H1 (cell line): ENCODE measurements around the gene KRT35. TPM values are rescaled to one million over a fixed set of nuclear protein-coding genes. Genes with fewer than 3 reads are reported as not detected.

Source experiments
- BCL11A ChIP-seq, 2 experiments: IDR thresholded peaks; one replicate each; pipeline ENCODE4 v1.6.1; 2011; ENCODE audit warnings: low read depth in 2 of 2, low read length in 2 of 2, mild to moderate bottlenecking in 2 of 2
- CHD1 ChIP-seq: IDR thresholded peaks from 2 replicates; pipeline ENCODE4 v1.6.1; 2012; ENCODE audit warnings: low read depth, low read length, improper control_type of control experiment
- CREB1 ChIP-seq: IDR thresholded peaks from 2 replicates; pipeline ENCODE4 v1.6.1; 2012; ENCODE audit warnings: inconsistent platforms
- FOSL1 ChIP-seq: IDR thresholded peaks from 2 replicates; pipeline ENCODE4 v1.6.1; 2011; ENCODE audit warnings: mild to moderate bottlenecking, low read depth, low read length, moderate library complexity; ENCODE audit not compliant: insufficient read depth
- KDM1A ChIP-seq: fragments of 200-600, 300-600 bp; sonication (generic); IDR thresholded peaks from 2 replicates; pipeline ENCODE4 v1.7.1; 2016; ENCODE audit warnings: mild to moderate bottlenecking, low read length, borderline replicate concordance
- NRF1 ChIP-seq: IDR thresholded peaks from 2 replicates; pipeline ENCODE4 v1.6.1; 2011; ENCODE audit warnings: mild to moderate bottlenecking, low read depth, low read length, improper control_type of control experiment
- POLR2A ChIP-seq, 2 experiments: IDR thresholded peaks; 1 replicate in 1 of 2; 2 replicates in 1 of 2; pipeline ENCODE4 v1.6.1; 2011; ENCODE audit warnings: low read depth in 2 of 2, low read length in 2 of 2, mild to moderate bottlenecking in 2 of 2; ENCODE audit errors: control extremely low read depth in 1 of 2
- POLR2AphosphoS5 ChIP-seq: IDR thresholded peaks from 2 replicates; pipeline ENCODE4 v1.6.1; 2011; ENCODE audit warnings: low read depth, low read length
- RAD21 ChIP-seq, 2 experiments: IDR thresholded peaks in 1 of 2; conservative IDR thresholded peaks in 1 of 2; 2 replicates each; pipeline ENCODE4 v1.6.1; 2011; ENCODE audit warnings: low read depth in 2 of 2, low read length in 2 of 2, improper control_type of control experiment in 1 of 2, inconsistent platforms in 1 of 2, mild to moderate bottlenecking in 1 of 2, moderate library complexity in 1 of 2
- RNF2 ChIP-seq: fragments of 200-900, 300-1000 bp; sonication (generic); IDR thresholded peaks from 2 replicates; pipeline ENCODE4 v1.7.1; 2016; ENCODE audit warnings: borderline replicate concordance, low read depth, mild to moderate bottlenecking, antibody characterized with exemption, low read length; ENCODE audit not compliant: poor library complexity, severe bottlenecking; ENCODE audit errors: missing control alignments
- SIN3A ChIP-seq, 2 experiments: IDR thresholded peaks in 1 of 2; conservative IDR thresholded peaks in 1 of 2; 2 replicates each; pipeline ENCODE4 v1.6.1; 2011 to 2012; ENCODE audit warnings: low read length in 2 of 2, improper control_type of control experiment in 1 of 2, low read depth in 1 of 2, mild to moderate bottlenecking in 1 of 2
- SP1 ChIP-seq: IDR thresholded peaks from 2 replicates; pipeline ENCODE4 v1.6.1; 2011; ENCODE audit warnings: low read depth, low read length
- SRF ChIP-seq: IDR thresholded peaks from 2 replicates; pipeline ENCODE4 v1.6.1; 2011; ENCODE audit warnings: mild to moderate bottlenecking, low read depth, low read length, moderate library complexity
- TEAD4 ChIP-seq: IDR thresholded peaks from 2 replicates; pipeline ENCODE4 v1.6.1; 2012; ENCODE audit warnings: low read depth, low read length, inconsistent platforms, mixed read lengths
- USF2 ChIP-seq: IDR thresholded peaks from 2 replicates; pipeline ENCODE4 v1.6.1; 2011; ENCODE audit warnings: low read length, improper control_type of control experiment
- polyA plus RNA-seq, 7 experiments: library from polyadenylated mRNA; depleted of rRNA in 3 of 7; stranded (reverse) in 5 of 7; unstranded in 2 of 7; fragments of >200 nt in 5 of 7; fragments of 200-250 nt in 2 of 7; gene quantifications; 1 replicate in 5 of 7; 2 replicates in 1 of 7; 4 replicates in 1 of 7; pipeline versions ENCODE4 v1.2.1 to v1.2.3, GENCODE V29; 2011 to 2013; ENCODE audit warnings: missing spikeins in 2 of 7, mixed read lengths in 2 of 7
- total RNA-seq: library from RNA; stranded (reverse); fragmentation: NEBNext Ultra II Directional; extraction: Animal tissue kit (Norgen Biotek cat#: 25700); gene quantifications from 2 replicates; pipeline ENCODE4 v1.2.1, GENCODE V29; 2021
- TF ChIP-seq, protein P1 (sequence below): IDR thresholded peaks from 2 replicates; pipeline ENCODE4 v1.6.1; 2011; ENCODE audit warnings: low read depth, mild to moderate bottlenecking, low read length; ENCODE audit not compliant: insufficient read depth

KRT35 gene
- total and polyA plus RNA-seq, 2 of the 8 experiments (the other 6 are each of a cell fraction or from before 2014, with no cell fraction given) = not detected

- TF ChIP-seq KDM1A (peak; percentile 91; the same call in 1 of the 2 replicates), BCL11A (IDR thresholded peaks at IDR 0.05; ENCODE audit: low read depth in 2 of 2, low read length in 2 of 2) (no peak), USF2 (no peak), NRF1 (no peak), POLR2A (IDR thresholded peaks at IDR 0.05; ENCODE audit: control extremely low read depth in 1 of 2, low read depth in 2 of 2, low read length in 2 of 2) (0 out of 3 replicates have a peak, but pooled peaks of 1 of the 2 experiments have one; percentile 7), SIN3A (conservative IDR thresholded peaks at IDR 0.05 in 1 of 2, IDR thresholded peaks at IDR 0.05 in 1 of 2; ENCODE audit: low read depth in 1 of 2, low read length in 2 of 2) (no peak), CREB1 (no peak), SRF (no peak), SP1 (no peak), CHD1 (no peak), POLR2AphosphoS5 (peak; percentile 37; the same call in 1 of the 2 replicates), RAD21 (IDR thresholded peaks at IDR 0.05 in 1 of 2, conservative IDR thresholded peaks at IDR 0.05 in 1 of 2; ENCODE audit: low read depth in 2 of 2, low read length in 2 of 2) (no peak), FOSL1 (no peak), TEAD4 (no peak), RNF2 (no peak)
- TF ChIP-seq, protein P1, sequence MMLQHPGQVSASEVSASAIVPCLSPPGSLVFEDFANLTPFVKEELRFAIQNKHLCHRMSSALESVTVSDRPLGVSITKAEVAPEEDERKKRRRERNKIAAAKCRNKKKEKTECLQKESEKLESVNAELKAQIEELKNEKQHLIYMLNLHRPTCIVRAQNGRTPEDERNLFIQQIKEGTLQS = no peak
Measured at GRCh38 chr17:41522301-41523224, 41.6 kb upstream of the KRT35 start (continued).
